Measurements from ENCODE around the gene ZNF132. TPM values are rescaled to one million over a fixed set of nuclear protein-coding genes. Genes with fewer than 3 reads are reported as not detected.

Gene ZNF132
- 2.5 and 3.2 TPM in 2 replicates for total RNA-seq

GRCh38 chr19:58439576-58440554, at the start of gene ZNF132:
Gene ZNF132 (minus strand): TSS chr19:58440153. CDS start chr19:58439821, 332 bp downstream.

GRCh38 chr19:58475714-58476497, 36.0 kb upstream of the ZNF132 start, which contains the start of gene ZNF446:
Gene ZNF446 (plus strand): TSS chr19:58476352. CDS start chr19:58477219, 867 bp downstream.

GRCh38 chr19:58466760-58467589, 27.0 kb upstream of the ZNF132 start, which contains the start of gene ZNF324:
Gene ZNF324 (plus strand): TSS chr19:58467080. CDS start chr19:58469186, 2,106 bp downstream.

DNA sequence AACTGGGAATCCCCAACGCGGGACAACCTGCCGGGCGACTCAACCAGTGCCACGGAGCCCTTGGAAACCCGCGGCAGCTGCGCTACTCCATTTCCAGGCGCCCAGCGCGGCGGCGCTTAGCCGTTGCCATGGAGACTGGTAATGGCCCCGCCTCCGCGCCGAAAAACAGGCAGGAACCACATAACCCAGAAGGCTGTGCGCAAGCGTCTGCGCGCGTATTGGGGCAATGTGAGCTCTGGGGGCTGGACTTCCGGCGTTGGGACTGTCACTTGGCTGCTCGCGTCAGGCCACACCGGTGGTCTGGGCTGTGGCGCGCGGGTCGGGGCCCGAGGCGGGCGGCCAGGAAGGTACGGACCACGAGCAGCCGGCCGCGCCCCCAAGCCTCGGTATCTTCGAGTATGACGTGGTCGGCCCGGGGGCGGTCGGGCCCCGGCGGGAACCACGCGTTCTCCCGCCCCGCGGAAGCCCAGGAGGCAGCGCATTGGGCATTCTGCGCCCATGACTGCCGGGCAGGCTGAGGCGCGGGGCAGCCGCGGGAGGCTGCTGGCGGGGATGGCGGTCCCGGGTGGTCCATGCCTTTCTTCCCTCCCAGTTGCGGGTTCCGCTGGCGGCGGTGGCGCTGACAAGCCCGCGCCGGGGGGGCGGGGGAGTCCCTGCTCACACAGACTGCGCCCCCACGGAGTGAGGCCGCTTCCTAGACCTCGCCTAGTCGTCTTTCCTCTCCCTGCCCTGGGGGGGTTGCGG, 11.6 kb upstream of the ZNF132 start, which contains the start of gene ZNF324B:
Gene ZNF324B, plus strand, starts transcription at position 265 of the 744 bp plus-strand sequence. CDS start 2,080 bp downstream, outside the sequence.

GRCh38 chr19:58408152-58409009, 31.6 kb downstream of the ZNF132 start, which contains the start of gene ZNF584:
Gene ZNF584 (plus strand): TSS chr19:58408649. CDS start chr19:58409148, 499 bp downstream.

DNA sequence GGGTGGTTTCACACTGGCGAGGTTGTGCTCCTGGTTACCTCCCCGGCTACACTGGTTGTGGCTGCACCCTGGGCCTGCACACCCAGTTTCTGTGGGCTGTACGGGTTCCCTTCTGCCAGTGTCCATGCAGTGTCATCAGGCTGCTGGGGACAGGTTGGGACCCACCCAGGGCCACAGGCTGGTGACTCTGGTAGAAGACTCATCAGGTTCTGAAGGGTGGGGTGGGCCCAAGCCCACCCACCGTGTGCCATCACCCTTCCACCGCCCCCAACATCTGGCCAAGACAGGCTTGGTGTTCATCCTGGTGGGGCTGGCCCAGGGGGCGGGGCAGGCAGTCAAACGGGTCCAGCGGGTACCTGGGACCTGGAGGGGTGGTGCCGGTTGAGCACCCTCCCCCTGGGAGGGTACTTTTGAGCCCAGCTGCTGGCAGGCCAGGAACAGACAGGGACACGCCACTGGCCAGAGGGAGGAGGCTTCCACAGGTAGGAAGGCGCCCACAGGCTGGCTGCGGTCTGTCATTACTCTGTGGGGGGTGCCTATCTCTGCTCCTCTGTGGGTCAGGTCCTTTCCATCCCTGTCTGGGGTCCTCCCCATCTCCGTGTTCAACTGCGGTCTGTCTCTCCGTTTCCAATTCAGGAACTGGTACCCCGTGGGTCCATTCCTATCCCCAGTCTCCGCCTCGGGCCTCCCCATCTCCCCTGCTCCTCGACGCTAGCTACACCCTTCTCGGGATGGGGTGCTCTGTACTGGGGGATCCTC, 44.6 kb downstream of the ZNF132 start, which contains the start of gene RNF225:
Gene RNF225, plus strand, starts transcription at position 437 of the 759 bp plus-strand sequence. CDS start 434 bp downstream, outside the sequence.

DNA sequence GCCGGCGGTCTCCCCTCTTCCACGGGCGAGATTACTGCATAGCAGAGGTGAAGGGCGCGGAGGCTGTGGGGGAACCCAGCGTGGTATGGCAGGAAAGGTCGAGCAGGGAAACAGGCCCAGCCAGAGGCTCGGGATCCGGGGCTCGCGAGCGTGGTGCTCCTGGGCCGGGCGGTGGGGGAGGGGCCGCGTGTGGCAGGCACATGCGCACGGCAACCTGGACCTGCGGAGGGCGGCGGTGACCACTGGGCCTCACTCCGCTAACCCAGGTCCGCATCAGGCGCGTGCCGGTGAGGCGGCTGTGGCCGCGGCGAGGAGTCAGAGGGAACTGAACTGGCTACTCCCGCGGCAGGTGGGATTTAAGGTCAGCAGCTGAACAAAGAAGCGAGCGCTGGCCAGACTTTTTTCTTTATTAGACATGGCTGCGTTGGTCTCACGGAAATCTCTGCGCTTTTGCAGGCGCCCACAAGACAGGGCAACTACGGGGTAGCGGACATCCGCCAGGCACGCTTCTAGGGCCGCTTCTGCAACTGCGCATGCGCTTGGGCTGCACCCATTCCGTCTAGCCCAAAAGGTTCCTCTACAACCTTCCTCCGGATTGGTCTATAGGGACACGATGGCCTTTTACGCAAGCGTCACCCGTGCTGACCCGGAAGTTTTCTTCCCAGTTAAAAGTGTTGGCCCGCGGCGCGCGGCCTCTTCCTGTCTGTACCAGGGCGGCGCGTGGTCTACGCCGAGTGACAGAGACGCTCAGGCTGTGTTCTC, 53.2 kb downstream of the ZNF132 start, which contains the start of gene RPS5:
Gene RPS5, plus strand, starts transcription at position 694 of the 762 bp plus-strand sequence. CDS start 869 bp downstream, outside the sequence.

Other genes with a start within 250 kb of the ZNF132 start
- gene ZNF544, start 211.2 kb downstream of the ZNF132 start, total RNA-seq, result 36.4 and 53.5 TPM in 2 replicates
- 3.1 and 3.5 TPM in 2 replicates for gene ZNF8, start 161.2 kb downstream of the ZNF132 start, total RNA-seq
- 36.0 and 38.8 TPM in 2 replicates for gene ERVK3-1, start 134.8 kb downstream of the ZNF132 start, total RNA-seq
- 1.6 and 1.9 TPM in 2 replicates for gene ZSCAN22, start 113.2 kb downstream of the ZNF132 start, total RNA-seq
- gene A1BG, start 86.7 kb downstream of the ZNF132 start, total RNA-seq, result 3.8 and 6.2 TPM in 2 replicates
- gene ZNF497, start 77.4 kb downstream of the ZNF132 start, total RNA-seq, result under 0.01 and 0.59 TPM in 2 replicates
- 1.5 and 2.1 TPM in 2 replicates for gene ZNF837, start 59.1 kb downstream of the ZNF132 start, total RNA-seq
- 2,246 and 2,634 TPM in 2 replicates for gene RPS5, start 52.9 kb downstream of the ZNF132 start, total RNA-seq
- not detected in 2 replicates for gene RNF225, start 44.5 kb downstream of the ZNF132 start, total RNA-seq
- gene ZNF584, start 31.5 kb downstream of the ZNF132 start, total RNA-seq, result 6.9 and 8.0 TPM in 2 replicates
- 5.0 and 5.3 TPM in 2 replicates for gene ZNF324B, start 11.5 kb upstream of the ZNF132 start, total RNA-seq
- gene ZNF324, start 26.9 kb upstream of the ZNF132 start, total RNA-seq, result 7.2 and 7.5 TPM in 2 replicates
- gene ZNF446, start 36.2 kb upstream of the ZNF132 start, total RNA-seq, result 5.6 and 7.7 TPM in 2 replicates
- gene SLC27A5, start 71.8 kb upstream of the ZNF132 start, total RNA-seq, result 4.7 and 7.9 TPM in 2 replicates
- gene ZBTB45, start 79.7 kb upstream of the ZNF132 start, total RNA-seq, result 7.8 and 12.6 TPM in 2 replicates
- gene TRIM28, start 103.9 kb upstream of the ZNF132 start, total RNA-seq, result 333 and 348 TPM in 2 replicates
- gene CHMP2A, start 115.0 kb upstream of the ZNF132 start, total RNA-seq, result 96.3 and 134 TPM in 2 replicates
- 37.2 and 43.6 TPM in 2 replicates for gene UBE2M, start 118.5 kb upstream of the ZNF132 start, total RNA-seq
- gene MZF1, start 133.2 kb upstream of the ZNF132 start, total RNA-seq, result 4.1 and 4.4 TPM in 2 replicates

Measured in mammary microvascular endothelial cell (primary cell).